Activated naive CD8-positive, alpha-beta T cell treated with anti-CD3 and anti-CD28 coated beads, Interleukin-2, amount 10 ng/mL, durations not matched to agents 7 days and 5 days (primary cell): ENCODE data around the gene INTS2. TPM values are rescaled to one million over a fixed set of nuclear protein-coding genes. Genes with fewer than 3 reads are reported as not detected.
"Not testable (repeated sequence)": the region's sequence is repeated elsewhere in the genome, so short reads cannot be mapped to it uniquely, and the experiment has no call there.

Experiments
- ATAC-seq: fragments of 150-1000 bp; cut with Tn5 transposase; one replicate; pipeline ENCODE4 v1.10.0; 2021; ENCODE audit warnings: low read depth, moderate library complexity
- POLR2A ChIA-PET: fragments of 350-600 bp; sonication (Branson Sonifier 250); formaldehyde crosslinking; loops from one replicate; lab custom pipeline; 2021; ENCODE audit warnings: antibody characterized with exemption; lab: Charles Lee
- DNase-seq: peaks from one replicate; pipeline ENCODE4 v3.0.0; 2021
- H3K27ac Mint-ChIP-seq: one replicate; pipeline ENCODE4 v1.8.0; 2022; ENCODE audit warnings: mild to moderate bottlenecking, mixed read lengths
- H3K27me3 Mint-ChIP-seq: one replicate; pipeline ENCODE4 v1.8.0; 2022; ENCODE audit warnings: mild to moderate bottlenecking, moderate library complexity, mixed read lengths
- H3K36me3 Mint-ChIP-seq: one replicate; pipeline ENCODE4 v1.8.0; 2021; ENCODE audit warnings: mild to moderate bottlenecking, mixed read lengths
- H3K4me1 Mint-ChIP-seq: one replicate; pipeline ENCODE4 v1.8.0; 2021; ENCODE audit warnings: mixed read lengths
- H3K4me3 Mint-ChIP-seq: one replicate; pipeline ENCODE4 v1.8.0; 2022; ENCODE audit warnings: mild to moderate bottlenecking, moderate library complexity, mixed read lengths
- H3K9me3 Mint-ChIP-seq: one replicate; pipeline ENCODE4 v1.8.0; 2021; ENCODE audit warnings: mixed read lengths
- total RNA-seq, 2 experiments: library from RNA; stranded (reverse); gene quantifications; one replicate each; pipeline ENCODE4 v1.2.3, GENCODE V29; 2021

Gene INTS2
- total RNA-seq, 2 experiments from 2014 or later: 20.7 to 22.3 TPM

DNA sequence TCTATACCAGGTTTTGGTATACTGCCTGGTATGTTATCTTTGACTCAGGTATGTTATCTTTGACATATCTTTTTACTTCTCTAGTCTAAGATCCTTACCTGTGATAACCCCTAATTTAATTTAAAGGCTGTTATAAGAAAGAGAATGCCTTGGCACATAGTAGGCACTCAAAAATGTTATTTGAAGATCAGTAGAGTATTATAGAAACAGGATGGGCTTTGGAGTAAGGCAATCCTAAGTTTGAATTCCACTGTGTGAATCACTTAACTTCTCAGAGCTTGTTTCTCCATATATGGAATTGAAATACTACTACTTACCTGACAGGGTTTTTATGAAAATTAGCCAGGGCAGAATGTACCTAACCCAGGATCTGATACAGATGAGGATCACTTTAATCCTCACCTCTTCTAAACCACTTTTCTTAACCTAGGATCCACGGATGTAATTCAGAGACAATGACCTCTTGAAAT, 65.6 kb downstream of the INTS2 start:
- Mint-ChIP-seq H3K9me3 (no peaks in the 10 kb centered on the region), H3K36me3 (peaks cover 8% of the 10 kb centered on the region), H3K4me3 (peak overlapping the region; percentile 96), H3K27me3 (no peaks in the 10 kb centered on the region), H3K27ac (peak overlapping the region; percentile 95), H3K4me1 (peaks cover 26% of the 10 kb centered on the region)
- POLR2A ChIA-PET: interaction anchor here (0.5 to 3.2 kb wide), 10 partner anchors 8 to 247 kb away, joined by 3 to 29 read pairs (median 3); partner anchors contain the start of genes INTS2 and MED13
- no peak for ATAC-seq
- no peak for DNase-seq

DNA sequence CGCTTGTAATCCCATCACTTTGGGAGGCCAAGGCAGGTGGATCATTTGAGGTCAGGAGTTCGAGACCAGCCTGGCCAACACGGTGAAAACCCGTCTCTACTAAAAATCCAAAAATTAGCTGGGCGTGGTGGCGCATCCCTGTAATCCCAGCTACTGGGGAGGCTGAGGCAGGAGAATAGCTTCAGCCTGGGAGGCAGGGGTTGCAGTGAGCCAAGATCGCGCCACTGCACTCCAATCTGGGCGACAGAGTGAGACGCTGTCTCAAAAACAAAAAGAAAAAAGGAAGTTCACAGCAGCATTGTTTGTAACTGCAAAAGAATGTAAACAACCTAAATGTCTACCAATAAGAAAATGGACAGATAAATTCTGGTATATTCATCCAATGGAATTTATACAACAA, 67.4 kb downstream of the INTS2 start:
- not testable (repeated sequence) for ATAC-seq, DNase-seq, H3K9me3 Mint-ChIP-seq

DNA sequence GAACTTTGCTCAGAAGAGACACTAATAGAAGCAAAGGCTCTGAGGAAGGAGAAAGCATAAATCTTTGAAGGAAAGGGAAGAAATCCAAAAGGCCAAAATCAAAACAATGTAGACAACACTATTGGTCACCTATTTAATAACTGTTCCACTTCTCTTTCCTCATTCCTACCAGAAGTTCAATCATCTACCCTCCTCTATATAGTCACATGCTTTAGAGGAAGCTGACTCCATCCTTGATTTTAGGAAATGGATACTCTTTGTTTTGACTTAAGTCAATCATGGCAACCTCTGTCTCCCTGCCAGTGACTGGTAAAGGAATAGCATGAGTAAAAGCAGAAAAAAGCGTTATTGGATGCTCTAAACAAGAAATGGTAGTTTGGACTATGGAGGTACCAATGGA, 71.7 kb downstream of the INTS2 start:
- no peak overlapping the region for H3K27ac Mint-ChIP-seq
- POLR2A ChIA-PET: no interaction called here
- DNase-seq (no peak), ATAC-seq (no peak)
- H3K36me3 Mint-ChIP-seq: peaks cover 41% of the 10 kb centered on the region
- H3K27me3 Mint-ChIP-seq: no peaks in the 10 kb centered on the region
- H3K4me3 Mint-ChIP-seq: no peak overlapping the region
- peaks cover 25% of the 10 kb centered on the region for H3K4me1 Mint-ChIP-seq
- no peaks in the 10 kb centered on the region for H3K9me3 Mint-ChIP-seq

More for the DNA sequence above, 67.4 kb downstream of the INTS2 start:
- H3K27ac Mint-ChIP-seq, POLR2A ChIA-PET, H3K4me3 Mint-ChIP-seq, H3K27me3 Mint-ChIP-seq: not testable (repeated sequence)
- Mint-ChIP-seq H3K36me3 (peaks cover 15% of the 10 kb centered on the region), H3K4me1 (peaks cover 31% of the 10 kb centered on the region)

DNA sequence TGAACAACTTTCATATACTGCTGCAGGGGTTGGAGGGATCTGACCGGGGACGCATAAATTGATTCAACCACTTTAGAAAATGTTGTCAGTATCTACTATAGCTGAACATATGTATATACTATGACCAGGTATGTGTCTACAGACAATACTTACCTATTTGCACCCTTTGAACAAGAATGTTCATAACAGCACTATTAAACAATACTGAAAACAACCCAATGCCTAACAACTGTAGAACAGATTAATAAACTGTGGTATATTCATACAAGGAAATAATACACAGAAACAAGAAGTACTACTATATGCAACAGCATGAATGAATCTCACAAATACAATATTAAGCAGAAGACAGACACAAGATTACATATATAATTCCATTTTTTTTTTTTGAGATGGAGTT, 74.9 kb downstream of the INTS2 start:
- H3K27me3 Mint-ChIP-seq: no peaks in the 10 kb centered on the region
- H3K36me3 Mint-ChIP-seq: peaks cover 39% of the 10 kb centered on the region
- no peaks in the 10 kb centered on the region for H3K9me3 Mint-ChIP-seq
- H3K27ac Mint-ChIP-seq: no peak overlapping the region
- POLR2A ChIA-PET: no interaction called here
- H3K4me3 Mint-ChIP-seq: no peak overlapping the region
- DNase-seq (no peak), ATAC-seq (no peak)
- peaks cover 15% of the 10 kb centered on the region for H3K4me1 Mint-ChIP-seq

DNA sequence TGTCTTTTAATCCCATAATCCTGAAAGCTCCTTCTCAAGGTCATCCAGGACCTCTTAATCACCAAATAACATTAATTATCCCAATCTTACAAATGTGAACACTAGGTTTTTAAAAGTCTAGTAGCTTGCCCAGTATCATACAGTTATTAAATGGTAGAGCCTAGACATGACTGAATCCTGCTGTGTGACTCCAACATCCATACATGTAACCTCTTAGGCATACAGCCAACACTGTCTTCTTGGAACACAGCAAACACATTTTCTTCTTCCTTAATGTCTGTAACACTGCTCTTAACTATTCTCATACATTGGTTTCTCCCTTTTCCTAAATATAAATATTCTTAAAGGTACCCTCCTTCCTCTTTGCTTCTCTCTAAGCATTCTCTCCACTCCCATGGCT, 78.1 kb downstream of the INTS2 start:
- no peak for ATAC-seq
- no peaks in the 10 kb centered on the region for H3K9me3 Mint-ChIP-seq
- H3K27me3 Mint-ChIP-seq: no peaks in the 10 kb centered on the region
- no peak overlapping the region for H3K4me3 Mint-ChIP-seq
- H3K27ac Mint-ChIP-seq: no peak overlapping the region
- peaks cover 39% of the 10 kb centered on the region for H3K36me3 Mint-ChIP-seq
- DNase-seq: no peak
- POLR2A ChIA-PET: no interaction called here
- H3K4me1 Mint-ChIP-seq: peaks cover 6% of the 10 kb centered on the region

DNA sequence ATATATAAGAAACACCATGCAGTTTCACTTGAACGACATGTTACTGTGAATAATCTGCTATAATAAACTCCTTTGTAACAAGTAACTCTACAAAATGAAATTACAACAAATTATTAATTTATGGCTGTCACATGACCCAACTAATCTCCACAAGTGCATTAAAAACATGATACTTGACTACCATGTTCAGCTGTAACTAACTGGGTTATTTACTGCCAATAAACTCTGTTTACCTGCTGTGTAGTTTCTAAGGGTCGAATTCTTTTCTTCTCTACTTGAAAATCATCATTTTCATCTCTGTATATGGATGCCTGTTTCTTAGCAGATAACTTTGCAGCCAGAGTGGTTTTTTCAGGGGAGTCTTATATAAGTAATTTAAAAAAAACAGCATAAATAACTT, 78.9 kb downstream of the INTS2 start:
- H3K9me3 Mint-ChIP-seq: no peaks in the 10 kb centered on the region

DNA sequence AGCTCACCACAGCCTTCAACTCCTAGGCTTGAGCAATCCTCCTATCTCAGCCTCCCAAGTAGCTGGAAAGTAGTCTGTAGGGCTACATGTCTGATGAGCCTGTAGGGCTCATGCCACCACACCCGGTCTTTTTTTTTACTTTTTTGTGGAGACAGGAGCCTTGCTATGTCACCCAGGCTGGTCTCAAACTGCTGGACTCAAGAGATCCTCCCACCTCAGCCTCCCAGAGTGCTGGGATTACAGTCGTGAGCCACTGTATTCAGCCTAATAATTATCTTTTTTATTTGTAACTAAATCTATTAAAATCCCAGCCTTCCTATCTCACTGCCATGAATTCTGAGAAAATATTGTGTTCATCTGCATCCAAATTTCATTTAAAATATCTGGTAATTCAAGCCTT, 79.5 kb downstream of the INTS2 start:
- Mint-ChIP-seq H3K4me1 (peaks cover 2% of the 10 kb centered on the region), H3K27ac (no peak overlapping the region), H3K9me3 (no peaks in the 10 kb centered on the region), H3K4me3 (no peak overlapping the region), H3K27me3 (no peaks in the 10 kb centered on the region), H3K36me3 (peaks cover 36% of the 10 kb centered on the region)
- POLR2A ChIA-PET: no interaction called here
- DNase-seq (no peak), ATAC-seq (no peak)

More for the DNA sequence above, 78.9 kb downstream of the INTS2 start:
- no peak for DNase-seq
- POLR2A ChIA-PET: no interaction called here
- Mint-ChIP-seq H3K4me3 (no peak overlapping the region), H3K4me1 (peaks cover 5% of the 10 kb centered on the region), H3K27me3 (no peaks in the 10 kb centered on the region), H3K36me3 (peaks cover 41% of the 10 kb centered on the region), H3K27ac (no peak overlapping the region)
- no peak for ATAC-seq

DNA sequence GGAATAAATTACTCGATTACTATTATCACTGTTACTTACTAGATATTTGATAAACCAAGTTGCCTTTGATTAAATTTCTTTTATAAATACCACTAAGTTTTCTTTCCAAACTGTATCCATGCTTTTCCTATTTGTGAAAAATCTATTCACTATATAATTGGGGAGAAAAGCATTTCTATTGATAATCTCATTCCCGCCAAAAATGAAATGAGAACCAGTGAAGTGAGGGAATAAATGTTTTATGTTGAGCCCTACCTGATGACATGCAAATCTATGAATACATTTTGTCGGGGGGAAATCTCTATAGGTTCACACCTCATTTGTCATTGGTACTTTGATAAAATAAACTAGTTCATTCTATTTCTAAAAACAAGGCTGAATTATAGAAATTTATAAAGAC, 80.1 kb downstream of the INTS2 start:
- no peaks in the 10 kb centered on the region for H3K9me3 Mint-ChIP-seq
- DNase-seq (no peak), ATAC-seq (no peak)
- no peak overlapping the region for H3K27ac Mint-ChIP-seq
- H3K27me3 Mint-ChIP-seq: no peaks in the 10 kb centered on the region
- H3K4me3 Mint-ChIP-seq: no peak overlapping the region
- no peaks in the 10 kb centered on the region for H3K4me1 Mint-ChIP-seq
- POLR2A ChIA-PET: no interaction called here
- H3K36me3 Mint-ChIP-seq: peaks cover 32% of the 10 kb centered on the region

DNA sequence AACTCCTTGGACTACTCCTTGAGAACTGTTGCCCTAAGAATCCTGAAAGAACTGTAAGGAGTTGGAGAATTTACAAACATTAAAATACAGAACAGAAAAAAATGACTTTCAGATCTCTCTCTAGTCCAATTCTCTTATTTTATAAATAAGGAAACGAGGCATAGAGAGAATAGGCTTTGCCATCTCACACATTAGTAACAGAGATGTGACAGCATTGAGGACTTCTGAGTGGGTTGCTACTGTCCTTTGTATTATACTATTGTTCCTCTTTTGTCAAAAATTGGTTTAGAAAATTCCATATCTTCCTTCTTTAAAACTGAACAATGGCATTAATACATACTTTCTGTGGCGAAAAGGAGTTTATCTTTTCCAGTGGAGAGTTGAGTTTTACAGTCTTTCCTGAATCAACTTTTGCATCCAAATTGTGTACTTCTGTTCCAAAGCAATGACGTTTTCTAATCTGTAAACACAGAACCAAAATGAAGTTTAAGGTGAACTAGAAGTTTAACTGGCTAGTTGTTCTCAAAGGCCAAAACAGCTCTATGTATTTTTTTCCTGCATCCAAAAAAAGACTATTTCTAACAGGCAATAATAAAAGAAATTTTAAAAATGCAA, 80.9 kb downstream of the INTS2 start:
- POLR2A ChIA-PET: no interaction called here

DNA sequence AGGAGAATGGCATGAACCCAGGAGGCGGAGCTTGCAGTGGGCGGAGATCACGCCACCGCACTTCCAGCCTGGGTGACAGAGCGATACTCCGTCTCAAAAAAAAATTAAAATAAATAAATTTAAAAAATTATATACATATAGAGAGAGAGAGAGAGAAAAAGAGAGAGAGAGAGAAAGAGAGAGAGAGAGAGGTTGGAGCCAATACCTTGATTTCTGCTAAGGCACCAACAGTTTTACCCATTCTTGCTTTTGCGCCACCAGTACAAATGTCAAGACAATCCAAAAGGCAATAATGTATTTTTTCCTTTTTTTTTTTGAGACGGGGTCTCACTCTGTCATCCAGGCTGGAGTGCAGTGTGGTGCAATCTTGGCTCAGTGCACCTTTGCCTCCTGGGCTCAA, 81.7 kb downstream of the INTS2 start:
- Mint-ChIP-seq H3K9me3 (no peaks in the 10 kb centered on the region), H3K36me3 (peaks cover 32% of the 10 kb centered on the region), H3K4me3 (no peak overlapping the region), H3K4me1 (no peaks in the 10 kb centered on the region), H3K27me3 (no peaks in the 10 kb centered on the region), H3K27ac (no peak overlapping the region)
- DNase-seq (no peak), ATAC-seq (no peak)
- POLR2A ChIA-PET: no interaction called here

More for the DNA sequence above, 80.9 kb downstream of the INTS2 start:
- Mint-ChIP-seq H3K4me1 (no peaks in the 10 kb centered on the region), H3K4me3 (no peak overlapping the region), H3K9me3 (no peaks in the 10 kb centered on the region), H3K27ac (no peak overlapping the region), H3K27me3 (no peaks in the 10 kb centered on the region), H3K36me3 (peaks cover 27% of the 10 kb centered on the region)
- ATAC-seq: no peak
- no peak for DNase-seq

DNA sequence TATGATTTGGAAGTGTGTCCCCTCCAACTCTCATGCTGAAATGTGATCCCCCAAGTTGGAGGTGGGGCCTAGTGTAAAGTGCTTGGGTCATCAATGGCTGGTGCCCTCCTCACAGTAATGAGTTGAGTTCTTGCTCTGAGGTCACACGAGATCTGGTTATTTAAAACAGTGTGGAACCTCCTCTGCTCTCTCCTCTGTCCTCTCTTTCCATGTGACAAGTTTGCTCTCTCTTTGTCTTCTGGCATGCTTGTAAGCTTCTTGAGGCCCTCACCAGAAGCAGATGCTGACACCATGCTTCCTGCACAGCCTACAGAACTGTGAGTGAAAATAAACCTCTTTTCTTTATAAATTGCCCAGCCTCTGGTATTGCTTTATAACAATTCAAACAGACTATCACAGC, 84.3 kb downstream of the INTS2 start:
- Mint-ChIP-seq H3K9me3 (no peaks in the 10 kb centered on the region), H3K36me3 (peaks cover 32% of the 10 kb centered on the region), H3K27me3 (no peaks in the 10 kb centered on the region), H3K4me1 (no peaks in the 10 kb centered on the region), H3K27ac (no peak overlapping the region), H3K4me3 (no peak overlapping the region)
- no peak for ATAC-seq
- POLR2A ChIA-PET: no interaction called here
- DNase-seq: no peak

DNA sequence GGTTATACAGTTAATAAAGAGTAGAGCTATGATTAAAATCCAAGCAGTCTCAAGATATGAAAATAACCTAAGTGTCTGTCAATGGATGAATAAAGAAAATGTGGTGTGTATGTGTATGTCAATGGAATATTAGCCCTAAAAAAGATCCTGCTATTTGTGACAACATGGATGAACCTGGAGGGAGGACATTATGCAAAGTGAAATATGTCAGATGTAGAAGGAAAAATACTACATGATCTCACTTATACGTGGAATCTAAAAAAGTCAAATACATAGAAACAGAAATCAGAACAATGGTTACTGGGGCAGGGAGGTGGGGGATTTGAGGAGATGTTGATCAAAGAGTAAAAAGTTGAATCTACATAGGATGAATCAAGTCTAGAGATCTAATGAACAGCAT, 84.9 kb downstream of the INTS2 start:
- Mint-ChIP-seq H3K36me3 (peaks cover 32% of the 10 kb centered on the region), H3K4me1 (no peaks in the 10 kb centered on the region), H3K27me3 (no peaks in the 10 kb centered on the region), H3K4me3 (no peak overlapping the region), H3K9me3 (no peaks in the 10 kb centered on the region), H3K27ac (no peak overlapping the region)
- DNase-seq (no peak), ATAC-seq (no peak)
- POLR2A ChIA-PET: no interaction called here

DNA sequence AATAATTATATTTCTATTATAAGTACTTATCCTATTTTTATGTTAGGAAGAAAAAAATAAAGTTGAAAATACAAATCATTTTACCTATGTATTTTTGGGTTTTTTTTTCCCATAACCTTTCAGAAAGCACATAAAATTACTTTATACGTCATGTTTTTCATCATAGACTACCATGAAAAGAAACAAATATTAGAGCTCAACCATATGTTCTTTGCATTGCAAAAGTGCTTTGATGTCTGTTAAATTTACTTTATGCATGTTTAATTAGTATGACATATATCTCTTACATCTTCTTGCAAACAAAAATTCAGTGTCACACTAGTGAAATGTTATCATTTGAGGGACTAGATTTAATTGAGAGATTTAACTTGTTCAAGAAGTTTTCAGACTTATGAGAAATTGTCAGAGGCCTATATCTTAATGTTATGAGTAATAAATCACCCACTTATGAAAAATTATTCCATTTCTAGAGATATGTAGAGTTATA, 88.4 kb downstream of the INTS2 start:
- no peak for ATAC-seq
- Mint-ChIP-seq H3K27me3 (no peaks in the 10 kb centered on the region), H3K4me1 (no peaks in the 10 kb centered on the region), H3K36me3 (peaks cover 19% of the 10 kb centered on the region), H3K9me3 (no peaks in the 10 kb centered on the region), H3K4me3 (no peak overlapping the region), H3K27ac (no peak overlapping the region)
- POLR2A ChIA-PET: no interaction called here
- DNase-seq: no peak
